H1 (cell line): Measurements from ENCODE around the gene SLC22A2. TPM values are rescaled to one million over a fixed set of nuclear protein-coding genes. Genes with fewer than 3 reads are reported as not detected.

Source experiments
- ASH2L ChIP-seq: fragments of 200-600, 300-600 bp; sonication (generic); IDR thresholded peaks from one replicate; pipeline ENCODE4 v1.7.1; 2017; ENCODE audit warnings: low read length
- CBX8 ChIP-seq: fragments of 300-800, 300-1000 bp; sonication (generic); IDR thresholded peaks from 2 replicates; pipeline ENCODE4 v1.7.1; 2016; ENCODE audit warnings: low read depth, low read length, borderline replicate concordance
- CREB1 ChIP-seq: IDR thresholded peaks from 2 replicates; pipeline ENCODE4 v1.6.1; 2012; ENCODE audit warnings: inconsistent platforms
- polyA plus RNA-seq, 7 experiments: library from polyadenylated mRNA; depleted of rRNA in 3 of 7; stranded (reverse) in 5 of 7; unstranded in 2 of 7; fragments of >200 nt in 5 of 7; fragments of 200-250 nt in 2 of 7; gene quantifications; 1 replicate in 5 of 7; 2 replicates in 1 of 7; 4 replicates in 1 of 7; pipeline versions ENCODE4 v1.2.1 to v1.2.3, GENCODE V29; 2011 to 2013; ENCODE audit warnings: missing spikeins in 2 of 7, mixed read lengths in 2 of 7
- total RNA-seq: library from RNA; stranded (reverse); fragmentation: NEBNext Ultra II Directional; extraction: Animal tissue kit (Norgen Biotek cat#: 25700); gene quantifications from 2 replicates; pipeline ENCODE4 v1.2.1, GENCODE V29; 2021

SLC22A2 gene
- total and polyA plus RNA-seq, 2 of the 8 experiments (the other 6 are each of a cell fraction or from before 2014, with no cell fraction given): 0.23 to 1.4 TPM

DNA sequence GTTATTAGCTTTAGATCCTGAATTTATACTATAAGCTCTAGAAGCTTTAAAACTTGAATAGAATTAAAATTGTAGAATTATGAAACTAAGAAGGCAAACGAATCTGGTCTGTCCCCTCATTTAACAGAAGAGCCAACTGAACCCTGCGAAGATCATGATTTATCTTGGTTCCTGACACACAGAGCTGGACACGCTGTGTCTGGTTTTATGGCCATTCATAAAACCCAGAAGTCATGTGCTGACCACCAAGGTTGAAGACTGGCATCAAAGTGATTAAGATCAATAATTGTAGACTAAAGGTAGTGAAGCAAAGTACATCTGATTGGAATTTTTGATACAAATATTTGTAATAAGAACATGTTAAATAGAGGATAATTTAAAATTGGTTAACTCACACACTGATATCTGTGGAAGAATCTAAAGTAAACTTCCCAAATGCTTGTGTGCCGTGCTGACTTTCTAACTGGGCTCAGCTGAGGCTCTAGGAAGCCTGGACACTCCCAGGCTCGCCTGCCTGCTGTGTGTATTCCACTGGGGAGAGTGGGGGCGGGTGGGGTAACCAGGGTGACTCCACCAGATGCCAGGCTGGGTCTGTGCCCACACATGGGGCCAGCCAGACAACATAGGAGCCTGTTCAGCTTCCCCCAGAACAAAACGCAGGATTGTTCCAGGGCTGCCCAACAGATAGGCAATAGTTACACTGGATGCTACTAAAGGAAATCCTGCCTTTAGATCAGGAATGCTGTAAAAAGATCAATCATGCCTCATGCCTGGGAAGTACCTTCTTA lies 47.5 kb upstream of the SLC22A2 start (continued):
- TF ChIP-seq ASH2L (no peak), CREB1 (no peak), CBX8 (no peak)
